ENCODE measurements around the gene ADPRHL1.

Gene ADPRHL1

GRCh38 chr13:113414335-113414734 is 39.0 kb downstream of the ADPRHL1 start:
- DNase-seq, result no peak

GRCh38 chr13:113413898-113414282 is 39.4 kb downstream of the ADPRHL1 start:
- no peak for DNase-seq

GRCh38 chr13:113413178-113413897 is 40.0 kb downstream of the ADPRHL1 start:
- no peak for DNase-seq

DNA sequence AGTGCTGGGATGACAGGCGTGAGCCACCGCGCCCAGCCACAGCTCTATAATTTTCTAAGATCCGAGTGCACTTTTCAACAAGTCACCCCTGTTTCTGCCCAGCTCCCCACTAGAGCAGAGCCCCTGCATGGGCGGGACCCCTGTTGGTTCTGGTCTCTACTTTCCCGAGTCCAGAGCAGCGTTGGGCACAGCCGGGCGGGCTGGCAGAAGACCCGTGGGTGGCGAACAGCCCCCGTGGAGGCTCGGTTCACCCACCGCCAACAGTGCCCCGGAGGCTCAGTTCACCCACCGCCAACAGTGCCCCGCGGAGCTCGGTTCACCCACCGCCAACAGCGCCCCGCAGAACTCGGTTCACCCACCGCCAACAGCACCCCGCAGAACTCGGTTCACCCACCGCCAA is 40.8 kb downstream of the ADPRHL1 start:
- DNase-seq, result no peak

GRCh38 chr13:113411216-113412023 is 41.9 kb downstream of the ADPRHL1 start:
- DNase-seq, result no peak

- DNase-seq, result no peak
Measured at GRCh38 chr13:113410472-113411201, 42.7 kb downstream of the ADPRHL1 start.

GRCh38 chr13:113408562-113408961 is 44.7 kb downstream of the ADPRHL1 start:
- no peak for DNase-seq

- no peak for DNase-seq
Measured at GRCh38 chr13:113407531-113408393, 45.5 kb downstream of the ADPRHL1 start.

DNA sequence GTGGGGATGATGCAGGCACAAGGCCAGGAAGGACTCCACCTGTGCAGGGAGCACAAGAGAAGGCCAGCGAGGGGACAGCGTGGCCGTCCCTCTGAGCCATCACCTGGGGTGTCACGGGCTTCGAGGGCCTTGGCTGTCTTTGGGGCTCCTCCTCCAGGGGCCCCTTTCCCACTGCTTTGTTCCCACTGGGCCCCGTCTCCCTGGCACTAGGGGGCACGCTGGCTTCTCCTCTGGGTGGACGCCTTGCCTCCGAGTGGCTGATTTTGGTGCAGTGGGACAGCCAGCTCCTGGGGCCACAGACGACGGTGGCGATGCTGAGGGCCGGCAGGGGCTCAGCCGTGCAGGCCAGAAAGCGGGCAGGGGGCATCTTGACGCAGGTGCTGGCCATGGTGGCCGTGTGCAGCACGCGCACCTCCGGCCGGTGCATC is 46.2 kb downstream of the ADPRHL1 start:
- no peak for DNase-seq

GRCh38 chr13:113406321-113407102 is 46.8 kb downstream of the ADPRHL1 start:
- DNase-seq, result no peak

GRCh38 chr13:113405481-113406300 is 47.6 kb downstream of the ADPRHL1 start:
- no peak for DNase-seq

GRCh38 chr13:113404723-113405471 is 48.4 kb downstream of the ADPRHL1 start:
- DNase-seq, result no peak

GRCh38 chr13:113404366-113404722 is 48.9 kb downstream of the ADPRHL1 start:
- no peak for DNase-seq

GRCh38 chr13:113403255-113404104 is 49.8 kb downstream of the ADPRHL1 start:
- no peak for DNase-seq

- DNase-seq, result no peak
Measured at GRCh38 chr13:113402471-113403254, 50.6 kb downstream of the ADPRHL1 start.

- DNase-seq, result no peak
Measured at GRCh38 chr13:113401452-113402415, 51.6 kb downstream of the ADPRHL1 start.
